ENCODE measurements around the gene SNX1.

DNA sequence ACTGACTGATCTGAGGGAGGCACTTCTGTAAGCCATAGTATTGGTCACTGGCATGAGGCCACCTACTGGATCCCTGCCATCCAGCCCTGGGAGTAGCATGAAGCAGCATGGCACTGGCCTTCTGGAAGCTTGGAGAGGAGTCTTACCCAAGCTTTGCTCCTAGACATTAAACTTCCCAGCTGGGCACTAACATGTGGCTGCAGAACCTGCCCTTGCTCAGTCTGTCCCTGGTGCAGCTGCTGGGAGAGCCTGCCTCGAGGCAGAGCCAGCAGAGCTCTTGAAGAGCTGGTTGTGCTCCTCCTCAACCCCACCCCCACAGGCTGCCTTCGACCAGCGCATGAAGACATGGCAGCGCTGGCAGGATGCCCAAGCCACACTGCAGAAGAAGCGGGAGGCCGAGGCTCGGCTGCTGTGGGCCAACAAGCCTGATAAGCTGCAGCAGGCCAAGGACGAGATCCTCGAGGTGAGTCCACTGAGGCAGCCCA is 38.6 kb downstream of the SNX1 start:
- no peak for TF ChIP-seq EZH2 (IDR thresholded peaks at IDR 0.05; ENCODE audit: borderline replicate concordance, insufficient read depth, low read depth, low read length, poor library complexity, severe bottlenecking)
- TF ChIP-seq, protein P1, sequence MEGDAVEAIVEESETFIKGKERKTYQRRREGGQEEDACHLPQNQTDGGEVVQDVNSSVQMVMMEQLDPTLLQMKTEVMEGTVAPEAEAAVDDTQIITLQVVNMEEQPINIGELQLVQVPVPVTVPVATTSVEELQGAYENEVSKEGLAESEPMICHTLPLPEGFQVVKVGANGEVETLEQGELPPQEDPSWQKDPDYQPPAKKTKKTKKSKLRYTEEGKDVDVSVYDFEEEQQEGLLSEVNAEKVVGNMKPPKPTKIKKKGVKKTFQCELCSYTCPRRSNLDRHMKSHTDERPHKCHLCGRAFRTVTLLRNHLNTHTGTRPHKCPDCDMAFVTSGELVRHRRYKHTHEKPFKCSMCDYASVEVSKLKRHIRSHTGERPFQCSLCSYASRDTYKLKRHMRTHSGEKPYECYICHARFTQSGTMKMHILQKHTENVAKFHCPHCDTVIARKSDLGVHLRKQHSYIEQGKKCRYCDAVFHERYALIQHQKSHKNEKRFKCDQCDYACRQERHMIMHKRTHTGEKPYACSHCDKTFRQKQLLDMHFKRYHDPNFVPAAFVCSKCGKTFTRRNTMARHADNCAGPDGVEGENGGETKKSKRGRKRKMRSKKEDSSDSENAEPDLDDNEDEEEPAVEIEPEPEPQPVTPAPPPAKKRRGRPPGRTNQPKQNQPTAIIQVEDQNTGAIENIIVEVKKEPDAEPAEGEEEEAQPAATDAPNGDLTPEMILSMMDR (IDR thresholded peaks at IDR 0.05) = no peak
